Effector CD8-positive, alpha-beta T cell (primary cell): Measurements from ENCODE around the gene CDC37.

Source experiments
- DNase-seq: peaks from one replicate; lab custom pipeline; 2025; lab: John Stamatoyannopoulos, UW
- total RNA-seq, 4 experiments: gene quantifications; one replicate each; lab custom pipeline; 2026; lab: John Stamatoyannopoulos, UW

CDC37 gene
- total RNA-seq, result 209 to 337 (median 216) reads per million in 4 experiments

- DNase-seq, result peak; percentile 94
Measured at GRCh38 chr19:10403137-10404021, at the start of gene CDC37. Gene CDC37, minus strand, starts transcription at chr19:10403542. Its CDS starts 63 bp downstream, at chr19:10403479.

GRCh38 chr19:10450853-10451609 lies 47.7 kb upstream of the CDC37 start:
- no peak for DNase-seq

GRCh38 chr19:10450191-10450852 lies 47.0 kb upstream of the CDC37 start:
- no peak for DNase-seq

- no peak for DNase-seq
Measured at GRCh38 chr19:10449037-10449436, 45.7 kb upstream of the CDC37 start.

- no peak for DNase-seq
Measured at GRCh38 chr19:10442698-10443097, 39.4 kb upstream of the CDC37 start.

- no peak for DNase-seq
Measured at GRCh38 chr19:10439588-10439987, 36.2 kb upstream of the CDC37 start.

- DNase-seq, result no peak
Measured at GRCh38 chr19:10433131-10433536, 29.8 kb upstream of the CDC37 start.

GRCh38 chr19:10432736-10433130 lies 29.4 kb upstream of the CDC37 start:
- no peak for DNase-seq

- peak; percentile 56 for DNase-seq
Measured at GRCh38 chr19:10431943-10432735, 28.8 kb upstream of the CDC37 start.

GRCh38 chr19:10431254-10431942 lies 28.1 kb upstream of the CDC37 start:
- no peak for DNase-seq

- DNase-seq, result no peak
Measured at GRCh38 chr19:10430505-10431253, 27.3 kb upstream of the CDC37 start.

GRCh38 chr19:10428996-10429381 lies 25.6 kb upstream of the CDC37 start:
- no peak for DNase-seq

GRCh38 chr19:10427169-10427568 lies 23.8 kb upstream of the CDC37 start:
- DNase-seq, result no peak

GRCh38 chr19:10424011-10424637 lies 20.8 kb upstream of the CDC37 start:
- DNase-seq, result peak; percentile 54

GRCh38 chr19:10422846-10423245 lies 19.5 kb upstream of the CDC37 start:
- no peak for DNase-seq

GRCh38 chr19:10422046-10422461 lies 18.7 kb upstream of the CDC37 start:
- DNase-seq, result no peak

- DNase-seq, result no peak
Measured at GRCh38 chr19:10421240-10422045, 18.1 kb upstream of the CDC37 start.

- DNase-seq, result no peak
Measured at GRCh38 chr19:10420444-10421239, 17.3 kb upstream of the CDC37 start, which contains the start of gene PDE4A. Gene PDE4A, plus strand, starts transcription at chr19:10420538. Its CDS starts 227 bp downstream, at chr19:10420765.
